Astrocyte of the spinal cord (primary cell): Measurements from ENCODE around the gene NLGN1.

ENCODE experiments used
- DNase-seq: peaks from one replicate; pipeline ENCODE4 v3.0.0; 2011; ENCODE audit warnings: low read depth, low spot score
- H3K4me3 ChIP-seq: 2 replicates; pipeline ENCODE4 v1.5.1; 2011; ENCODE audit warnings: low read depth, mild to moderate bottlenecking, low read length, moderate library complexity
- CTCF ChIP-seq: IDR thresholded peaks from 2 replicates; pipeline ENCODE4 v1.5.1; 2012; ENCODE audit warnings: low read depth, mild to moderate bottlenecking, low read length, inconsistent platforms
- in situ Hi-C: cut with HindIII; loops from 2 replicates; pipeline ENCODE4 v1.10.0; 2017; ENCODE audit warnings: low sequenced_read_pairs

Gene NLGN1

GRCh38 chr3:174318181-174318580 lies 920.6 kb downstream of the NLGN1 start:
- no peak for DNase-seq
- in situ Hi-C loops = no loop called here
- no peak overlapping the region for H3K4me3 ChIP-seq
- no peak for TF ChIP-seq CTCF

GRCh38 chr3:174321548-174321947 lies 924.0 kb downstream of the NLGN1 start:
- in situ Hi-C loops = no loop called here
- no peak overlapping the region for H3K4me3 ChIP-seq
- no peak for TF ChIP-seq CTCF
- no peak for DNase-seq

GRCh38 chr3:174322789-174323188 lies 925.2 kb downstream of the NLGN1 start:
- no peak overlapping the region for H3K4me3 ChIP-seq
- no peak for DNase-seq
- in situ Hi-C loops = no loop called here
- no peak for TF ChIP-seq CTCF

GRCh38 chr3:174325171-174325570 lies 927.6 kb downstream of the NLGN1 start:
- H3K4me3 ChIP-seq = no peak overlapping the region
- TF ChIP-seq CTCF = no peak
- in situ Hi-C loops = no loop called here

GRCh38 chr3:174325834-174326700 lies 928.5 kb downstream of the NLGN1 start:
- H3K4me3 ChIP-seq = no peak overlapping the region
- DNase-seq = peak; percentile 74
- TF ChIP-seq CTCF = no peak
- in situ Hi-C loops = no loop called here

More at GRCh38 chr3:174325171-174325570, 927.6 kb downstream of the NLGN1 start:
- DNase-seq = no peak

- H3K4me3 ChIP-seq = no peak overlapping the region
- peak; percentile 49 for DNase-seq
- no peak for TF ChIP-seq CTCF
- in situ Hi-C loops = no loop called here
Measured at GRCh38 chr3:174329321-174329720, 931.8 kb downstream of the NLGN1 start.
